K562 (cell line): ENCODE results near the gene LRRC8E. TPM values are rescaled to one million over a fixed set of nuclear protein-coding genes. Genes with fewer than 3 reads are reported as not detected.

Source experiments
- ARID4B ChIP-seq: sonication (generic); formaldehyde crosslinking; IDR thresholded peaks from 2 replicates; pipeline ENCODE4 v1.8.0; 2022; ENCODE audit warnings: mild to moderate bottlenecking, missing genetic modification reagents
- CBFA2T3 ChIP-seq: fragments of 450-650 bp; IDR thresholded peaks from 2 replicates; pipeline ENCODE4 v1.6.1; 2017
- CBX1 ChIP-seq: sonication (generic); IDR thresholded peaks from 2 replicates; pipeline ENCODE4 v1.6.1; 2016; ENCODE audit warnings: antibody characterized with exemption, low read depth, mild to moderate bottlenecking
- CBX5 ChIP-seq: IDR thresholded peaks from 2 replicates; pipeline ENCODE4 v1.6.1; 2014; ENCODE audit warnings: low read depth, borderline replicate concordance
- EZH2 ChIP-seq: IDR thresholded peaks from 2 replicates; pipeline ENCODE4 v1.6.1; 2012; ENCODE audit warnings: low read depth, mild to moderate bottlenecking, inconsistent platforms, low read length, borderline replicate concordance
- HCFC1 ChIP-seq: IDR thresholded peaks from 2 replicates; pipeline ENCODE4 v1.6.1; 2012; ENCODE audit warnings: low read depth, low read length, improper control_type of control experiment
- KDM5B ChIP-seq: fragments of 200-600 bp; sonication (generic); IDR thresholded peaks from 2 replicates; pipeline ENCODE4 v1.6.1; 2012; ENCODE audit warnings: low read depth, mild to moderate bottlenecking, moderate library complexity, low read length, control low read depth, inconsistent platforms; ENCODE audit not compliant: insufficient replicate concordance
- MAZ ChIP-seq, 2 experiments: fragments of 450-650 bp in 1 of 2; sonication (generic) in 1 of 2; formaldehyde crosslinking; IDR thresholded peaks in 1 of 2; conservative IDR thresholded peaks in 1 of 2; 2 replicates each; pipeline versions ENCODE4 v1.4.0 to v1.5.0; 2020; ENCODE audit warnings: mild to moderate bottlenecking in 1 of 2, missing genetic modification reagents in 1 of 2
- NR2C1 ChIP-seq, 2 experiments: fragments of 450-650 bp; IDR thresholded peaks; 2 replicates each; pipeline ENCODE4 v1.6.1; 2017; ENCODE audit warnings: mild to moderate bottlenecking in 2 of 2, antibody characterized with exemption in 1 of 2, inconsistent platforms in 1 of 2, missing compliant biosample characterization in 1 of 2, missing genetic modification characterization in 1 of 2
- PHB ChIP-seq: fragments of 250-450 bp; sonication (Bioruptor Pico); IDR thresholded peaks from 2 replicates; pipeline ENCODE4 v1.5.0; 2021
- RBM17 ChIP-seq: fragments of 200-400 bp; formaldehyde crosslinking; IDR thresholded peaks from 2 replicates; pipeline ENCODE4 v1.6.1; 2017; ENCODE audit warnings: low read depth, mild to moderate bottlenecking, low read length, borderline replicate concordance
- RNF219 ChIP-seq: fragments of 250-450 bp; sonication (Bioruptor Pico); IDR thresholded peaks from 2 replicates; pipeline ENCODE4 v1.5.0; 2022; ENCODE audit warnings: mild to moderate bottlenecking
- SIN3B ChIP-seq: fragments of 450-650 bp; IDR thresholded peaks from 2 replicates; pipeline ENCODE4 v1.6.1; 2017; ENCODE audit warnings: low read depth, mild to moderate bottlenecking, moderate library complexity
- TAF1 ChIP-seq: IDR thresholded peaks from 2 replicates; pipeline ENCODE4 v1.6.1; 2011; ENCODE audit warnings: mild to moderate bottlenecking, low read length, moderate library complexity; ENCODE audit not compliant: insufficient read depth, control insufficient read depth, severe bottlenecking; ENCODE audit errors: extremely low read depth
- VEZF1 ChIP-seq: fragments of 200-800 bp; sonication (Bioruptor generic); IDR thresholded peaks from 2 replicates; pipeline ENCODE4 v1.6.1; 2017; ENCODE audit warnings: missing genetic modification characterization, missing compliant biosample characterization
- XRCC4 ChIP-seq: IDR thresholded peaks from one replicate; pipeline ENCODE4 v1.6.1; 2011; ENCODE audit not compliant: insufficient read depth, insufficient read length; ENCODE audit errors: extremely low read depth
- ZBTB1 ChIP-seq: sonication (generic); formaldehyde crosslinking; IDR thresholded peaks from 2 replicates; pipeline ENCODE4 v1.8.1; 2023; ENCODE audit warnings: missing genetic modification reagents, low read depth, mild to moderate bottlenecking, borderline replicate concordance
- polyA plus RNA-seq, 8 experiments: library from polyadenylated mRNA; depleted of rRNA in 4 of 8; stranded (reverse) in 5 of 8; unstranded in 3 of 8; fragments of >200 nt; fragmentation: Nextera tagmentation in 2 of 8; fragmentation: Illumina TruSeq in 1 of 8; extraction: Ambion mirVana in 2 of 8; extraction: Trizol in 1 of 8; gene quantifications; 2 replicates each; pipeline versions ENCODE4 v1.2.1 to v1.2.3, GENCODE V29; 2011 to 2014; ENCODE audit warnings: inconsistent platforms in 1 of 8, missing spikeins in 1 of 8
- total RNA-seq, 7 experiments: library from RNA; depleted of rRNA in 6 of 7; stranded (reverse); fragments of >200 nt in 6 of 7; fragmentation: Illumina TruSeq in 2 of 7; extraction: Trizol in 2 of 7; gene quantifications; 2 replicates each; pipeline versions ENCODE4 v1.2.1 to v1.2.3, GENCODE V29; 2011 to 2021; ENCODE audit warnings: low replicate concordance in 1 of 7

The LRRC8E gene
- total and polyA plus RNA-seq, 9 of the 15 experiments (the other 6 are each of a cell fraction or from before 2014, with no cell fraction given): 0.08 to 5.7 (median 3.5) TPM; not detected in 1

- no peak for TF ChIP-seq KDM5B
- no peak for TF ChIP-seq RBM17
- TF ChIP-seq CBX5: no peak
- TF ChIP-seq ARID4B (CRISPR knock-in tag): peak; percentile 71; the same call in 1 of the 2 replicates
- no peak for TF ChIP-seq PHB (CRISPR knock-in tag)
- no peak for TF ChIP-seq RNF219
- peak; percentile 61; the same call in 1 of the 2 replicates for TF ChIP-seq CBFA2T3
- TF ChIP-seq VEZF1 (CRISPR knock-in tag): peak; percentile 54
- no peak for TF ChIP-seq NR2C1 (IDR thresholded peaks at IDR 0.05)
- TF ChIP-seq NR2C1 (tag; IDR thresholded peaks at IDR 0.05): no peak
- no peak for TF ChIP-seq HCFC1
- no peak for TF ChIP-seq SIN3B
- TF ChIP-seq TAF1: no peak
- no peak for TF ChIP-seq ZBTB1
- TF ChIP-seq EZH2: no peak
- TF ChIP-seq MAZ (CRISPR knock-in tag; conservative IDR thresholded peaks at IDR 0.05 in 1 of 2, IDR thresholded peaks at IDR 0.05 in 1 of 2): peak; percentile 33 to 90; a peak in 2 of 4 replicates
- no peak for TF ChIP-seq XRCC4
- TF ChIP-seq CBX1: no peak
Observed at GRCh38 chr19:7852851-7853769, 35.2 kb upstream of the LRRC8E start (continued).
